Aorta (tissue), 5 donors: ENCODE measurements around the gene SYCP3. TPM values are rescaled to one million over a fixed set of nuclear protein-coding genes. Genes with fewer than 3 reads are reported as not detected.
A peak's percentile ranks its signal among the peaks of the same experiment; 100 is the strongest.

ENCODE experiments used
- ATAC-seq: fragments of 200-7000 bp; cut with Tn5 transposase; one replicate; pipeline ENCODE4 v1.9.1; 2022; ENCODE audit warnings: moderate library complexity; ENCODE audit not compliant: low FRiP score
- DNase-seq, 2 donors: peaks; one replicate each; pipeline ENCODE4 v3.0.0-alpha.2; 2020
- H3K27ac ChIP-seq, 2 donors: one replicate each; pipeline ENCODE4 v1.5.1; 2013; ENCODE audit warnings: low read length in 2 of 2, mild to moderate bottlenecking in 2 of 2, moderate library complexity in 2 of 2, control low read depth in 1 of 2, inconsistent platforms in 1 of 2, low read depth in 1 of 2
- H3K27me3 ChIP-seq, 2 donors: one replicate each; pipeline ENCODE4 v1.6.1; 2013; ENCODE audit warnings: control low read depth in 1 of 2, low read length in 1 of 2, mild to moderate bottlenecking in 1 of 2, moderate library complexity in 1 of 2; ENCODE audit not compliant: insufficient read depth in 2 of 2, control insufficient read depth in 1 of 2
- H3K36me3 ChIP-seq, 2 donors: one replicate each; pipeline ENCODE4 v1.6.1; 2013; ENCODE audit warnings: control low read depth in 1 of 2, low read length in 1 of 2, mild to moderate bottlenecking in 1 of 2; ENCODE audit not compliant: insufficient read depth in 2 of 2, control insufficient read depth in 1 of 2
- H3K4me1 ChIP-seq, 2 donors: one replicate each; pipeline ENCODE4 v1.6.1; 2013; ENCODE audit warnings: low read length in 2 of 2, control low read depth in 1 of 2, mild to moderate bottlenecking in 1 of 2, moderate library complexity in 1 of 2; ENCODE audit not compliant: insufficient read depth in 2 of 2, control insufficient read depth in 1 of 2
- H3K4me3 ChIP-seq, 2 donors: one replicate each; pipeline ENCODE4 v1.5.1; 2013; ENCODE audit warnings: low read length in 2 of 2, control low read depth in 1 of 2, mild to moderate bottlenecking in 1 of 2
- H3K9me3 ChIP-seq: one replicate; pipeline ENCODE4 v1.6.1; 2013; ENCODE audit warnings: mild to moderate bottlenecking, low read length; ENCODE audit not compliant: control insufficient read depth
- WGBS, 2 donors: extraction: QIAGEN DNeasy Blood & Tissue Kit; methylation state at CpG; one replicate each; pipeline ENCODE4 v1.1.7; 2013; 5-methylcytosine and 5-hydroxymethylcytosine counted together
- intact Hi-C, 2 donors: fragments of 100-400 bp; cut with DNase I; formaldehyde crosslinking; loops; one replicate each; pipeline versions ENCODE4 v1.14.2 to v1.15.0; 2022
- polyA plus RNA-seq, 2 donors: library from polyadenylated mRNA; stranded (reverse); fragments of 200-250 nt; gene quantifications; one replicate each; pipeline ENCODE4 v1.2.3, GENCODE V29; 2013
- total RNA-seq, 2 donors: library from RNA; stranded (reverse); fragmentation: NEBNext Ultra II Directional; extraction: Animal tissue kit (Norgen Biotek cat#: 25700); gene quantifications; one replicate each; pipeline ENCODE4 v1.2.1, GENCODE V29; 2021
- donor health status: healthy with polysubstance abuse.
- donor health status: Bipolar disorder and iron deficiency.
- donor health status: DM: no; HTN: no; CAD: no.
- donor health status: DM: no; HTN: no; CAD: no.
- donor health status: DM: yes; HTN: yes; CAD: no.

The SYCP3 gene
- total and polyA plus RNA-seq, 4 donors, result 0.03 to 0.65 (median 0.48) TPM; not detected in 1

DNA sequence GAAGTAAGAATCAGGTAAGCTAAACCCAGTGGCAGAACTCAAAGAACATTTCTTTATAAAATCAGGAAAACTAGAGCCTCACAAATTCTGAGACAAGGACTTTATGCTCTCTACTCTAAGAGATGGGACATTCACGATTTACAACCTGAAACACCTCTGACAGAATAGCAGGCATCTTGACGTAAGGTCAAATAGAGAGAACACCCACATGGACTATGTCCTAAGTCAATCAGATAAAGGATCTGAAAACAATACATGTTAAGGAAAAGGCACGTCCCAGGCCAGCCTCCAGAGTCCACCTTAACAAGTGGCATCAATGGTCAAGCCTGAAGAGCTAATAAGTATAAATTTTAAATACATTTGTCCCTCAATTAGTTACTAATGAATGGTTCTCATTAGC is 39.9 kb upstream of the SYCP3 start:
- Histone ChIP-seq H3K36me3 (peaks cover 0 to 4% of the 10 kb centered on the region in 2 donors), H3K4me1 (no peaks in the 10 kb centered on the region), H3K4me3 (no peak overlapping the region), H3K27ac (no peak overlapping the region), H3K27me3 (no peaks in the 10 kb centered on the region), H3K9me3 (no peaks in the 10 kb centered on the region)
- DNase-seq (no peak), ATAC-seq (no peak)
- 84 to 87% methylated on average over 3 of the region's 3 CpGs for WGBS, 2 donors
- intact Hi-C loops, result no loop called here

DNA sequence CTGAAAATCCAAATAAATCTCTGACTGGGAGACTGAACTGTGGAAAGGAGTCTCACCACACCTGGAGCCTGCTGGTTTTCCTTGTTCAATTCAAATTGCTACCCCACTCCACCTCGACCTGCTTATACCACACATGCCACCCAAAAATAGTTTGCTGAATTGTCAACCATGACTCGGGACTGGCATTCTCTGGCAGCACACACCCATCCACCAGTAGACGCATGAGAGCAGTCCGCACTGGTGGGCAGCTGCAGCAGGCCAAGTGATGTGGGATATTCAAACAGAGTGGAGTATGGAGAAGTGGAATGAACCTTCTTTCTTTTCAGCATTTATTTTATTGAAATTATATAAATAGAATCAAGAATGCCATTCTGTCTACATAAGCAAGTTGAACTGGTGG is 38.7 kb upstream of the SYCP3 start:
- H3K27me3 ChIP-seq, result no peaks in the 10 kb centered on the region
- no peaks in the 10 kb centered on the region for H3K4me1 ChIP-seq
- intact Hi-C loops, result no loop called here
- DNase-seq (no peak), ATAC-seq (no peak)
- no peaks in the 10 kb centered on the region for H3K9me3 ChIP-seq
- H3K4me3 ChIP-seq, result no peak overlapping the region
- peaks cover 0 to 4% of the 10 kb centered on the region in 2 donors for H3K36me3 ChIP-seq
- H3K27ac ChIP-seq, result no peak overlapping the region
- 31 to 37% methylated on average over 4 of the region's 4 CpGs for WGBS, 2 donors

GRCh38 chr12:101777485-101777884 is 38.2 kb upstream of the SYCP3 start:
- intact Hi-C loops, result no loop called here
- whole genome bisulfite sequencing, 2 donors, result 68 to 71% methylated on average over 3 of the region's 3 CpGs
- H3K36me3 ChIP-seq, result peaks cover 0 to 4% of the 10 kb centered on the region in 2 donors
- no peaks in the 10 kb centered on the region for H3K9me3 ChIP-seq
- no peaks in the 10 kb centered on the region for H3K27me3 ChIP-seq
- H3K27ac ChIP-seq, result peak overlapping the region in 1 of 2 donors; percentile 9
- ATAC-seq, result no peak
- no peak overlapping the region for H3K4me3 ChIP-seq
- DNase-seq, result no peak
- no peaks in the 10 kb centered on the region for H3K4me1 ChIP-seq

DNA sequence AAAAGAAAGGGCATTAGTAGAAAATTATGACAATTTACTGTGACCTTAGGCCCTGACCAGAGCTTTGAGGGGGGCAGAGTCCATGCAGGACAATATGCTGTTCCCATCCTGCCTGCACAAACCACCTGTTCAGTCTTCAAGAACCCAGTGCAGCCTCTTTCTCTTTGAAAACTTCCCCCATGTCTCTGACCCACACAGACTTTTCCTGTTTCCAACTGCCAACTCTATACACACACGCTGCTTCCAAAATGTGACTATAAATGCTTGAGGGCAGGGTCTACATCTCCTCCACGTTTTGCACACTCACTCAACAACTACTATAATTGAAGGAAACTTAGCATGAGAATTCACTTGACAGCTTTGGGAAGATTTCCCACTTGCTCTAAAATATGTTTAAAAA is 36.6 kb upstream of the SYCP3 start:
- no peaks in the 10 kb centered on the region for H3K27me3 ChIP-seq
- H3K4me3 ChIP-seq, result no peak overlapping the region
- DNase-seq (no peak), ATAC-seq (no peak)
- no peaks in the 10 kb centered on the region for H3K4me1 ChIP-seq
- no peak overlapping the region for H3K27ac ChIP-seq
- H3K9me3 ChIP-seq, result no peaks in the 10 kb centered on the region
- H3K36me3 ChIP-seq, result peaks cover 0 to 4% of the 10 kb centered on the region in 2 donors
- WGBS, 2 donors, result 55 to 66% methylated on average over 2 of the region's 2 CpGs
- intact Hi-C loops, result no loop called here

DNA sequence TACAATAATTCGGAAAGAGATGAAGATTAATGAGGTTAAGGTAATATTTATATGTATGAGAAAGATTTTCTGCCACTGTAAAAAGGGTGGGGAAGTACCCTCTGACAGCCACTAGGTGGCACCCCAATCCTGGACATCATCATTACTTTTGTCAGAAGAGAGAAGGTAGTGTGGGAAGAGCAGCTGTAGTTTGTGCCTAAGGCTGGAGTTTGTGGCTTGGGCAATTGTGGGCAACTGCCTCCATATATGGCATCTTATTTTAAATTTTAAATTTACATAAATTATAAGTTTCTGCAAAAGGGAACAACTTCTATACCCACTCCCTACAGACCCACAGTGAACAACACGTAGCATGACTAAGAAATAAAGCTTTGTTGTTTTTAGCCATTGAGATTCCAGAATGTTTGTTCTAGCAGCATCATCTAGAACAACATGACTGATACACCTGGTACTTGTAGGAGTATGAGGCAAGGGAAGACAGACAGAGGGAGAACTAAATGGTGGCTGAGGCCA is 34.4 kb upstream of the SYCP3 start:
- H3K4me1 ChIP-seq, result no peaks in the 10 kb centered on the region
- DNase-seq, result peak in 1 of 2 donors; percentile 69
- no peaks in the 10 kb centered on the region for H3K9me3 ChIP-seq
- no peak overlapping the region for H3K27ac ChIP-seq
- peak; percentile 88 for ATAC-seq
- H3K4me3 ChIP-seq, result no peak overlapping the region
- no peaks in the 10 kb centered on the region for H3K27me3 ChIP-seq
- H3K36me3 ChIP-seq, result peaks cover 0 to 2% of the 10 kb centered on the region in 2 donors
- 47 to 51% methylated on average over 2 of the region's 2 CpGs for WGBS, 2 donors
- intact Hi-C loops, result loop anchor here (2.0 kb wide), 1 partner anchor 67 kb away; no protein-coding TSS in a partner anchor

- 86 to 89% methylated on average over 5 of the region's 5 CpGs for WGBS, 2 donors
- ATAC-seq (no peak), DNase-seq (no peak)
- Histone ChIP-seq H3K4me1 (no peaks in the 10 kb centered on the region), H3K27me3 (no peaks in the 10 kb centered on the region), H3K4me3 (no peak overlapping the region), H3K27ac (no peak overlapping the region), H3K36me3 (peaks cover 0 to 3% of the 10 kb centered on the region in 2 donors), H3K9me3 (no peaks in the 10 kb centered on the region)
- intact Hi-C loops, result loop anchor here (2.0 kb wide), 1 partner anchor 69 kb away; no protein-coding TSS in a partner anchor
These were observed 32.9 kb upstream of the SYCP3 start for GRCh38 chr12:101772012-101772775.

DNA sequence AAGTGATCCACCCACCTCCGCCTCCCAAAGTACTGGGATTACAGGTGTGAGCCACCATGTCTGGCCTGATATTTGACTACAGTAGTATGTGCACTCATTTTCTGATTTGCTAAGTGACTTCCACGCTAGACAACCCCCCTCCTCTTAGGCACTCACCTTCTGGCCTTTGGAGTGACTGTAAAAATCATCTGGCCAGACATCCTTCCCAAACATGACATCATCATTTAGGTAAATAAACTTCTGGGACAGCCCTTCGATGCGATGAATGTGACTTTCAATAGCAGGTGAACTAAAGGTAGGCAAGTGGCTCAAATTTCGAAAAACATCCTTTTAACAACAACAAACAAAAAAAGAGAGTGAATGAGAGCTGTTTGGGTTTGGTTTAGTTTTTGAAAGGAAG is 30.6 kb upstream of the SYCP3 start:
- no peaks in the 10 kb centered on the region for H3K27me3 ChIP-seq
- intact Hi-C loops, result no loop called here
- WGBS, 2 donors, result 83 to 89% methylated on average over 5 of the region's 5 CpGs
- no peaks in the 10 kb centered on the region for H3K9me3 ChIP-seq
- H3K36me3 ChIP-seq, result peaks cover 0 to 2% of the 10 kb centered on the region in 2 donors
- ATAC-seq (no peak), DNase-seq (no peak)
- H3K4me1 ChIP-seq, result no peaks in the 10 kb centered on the region
- no peak overlapping the region for H3K27ac ChIP-seq
- no peak overlapping the region for H3K4me3 ChIP-seq

GRCh38 chr12:101768781-101769180 is 29.5 kb upstream of the SYCP3 start:
- no peak for ATAC-seq
- no peak for DNase-seq
- no peaks in the 10 kb centered on the region for H3K4me1 ChIP-seq
- no peak overlapping the region for H3K4me3 ChIP-seq
- H3K27ac ChIP-seq, result no peak overlapping the region
- no peaks in the 10 kb centered on the region for H3K27me3 ChIP-seq
- H3K9me3 ChIP-seq, result no peaks in the 10 kb centered on the region
- intact Hi-C loops, result no loop called here
- H3K36me3 ChIP-seq, result peaks cover 0 to 2% of the 10 kb centered on the region in 2 donors
- 84 to 89% methylated on average over 2 of the region's 2 CpGs for WGBS, 2 donors

- intact Hi-C loops, result no loop called here
- no peaks in the 10 kb centered on the region for H3K27me3 ChIP-seq
- no peak for ATAC-seq
These were observed 28.3 kb upstream of the SYCP3 start for GRCh38 chr12:101767537-101767936.

More at GRCh38 chr12:101767537-101767936, 28.3 kb upstream of the SYCP3 start:
- Histone ChIP-seq H3K27ac (no peak overlapping the region), H3K4me3 (no peak overlapping the region), H3K36me3 (peaks cover 0 to 2% of the 10 kb centered on the region in 2 donors), H3K4me1 (no peaks in the 10 kb centered on the region), H3K9me3 (no peaks in the 10 kb centered on the region)
- 88 to 91% methylated on average over 1 of the region's 1 CpG for WGBS, 2 donors
- DNase-seq, result no peak
